ENCODE data around the gene PRKN.

PRKN gene

DNA sequence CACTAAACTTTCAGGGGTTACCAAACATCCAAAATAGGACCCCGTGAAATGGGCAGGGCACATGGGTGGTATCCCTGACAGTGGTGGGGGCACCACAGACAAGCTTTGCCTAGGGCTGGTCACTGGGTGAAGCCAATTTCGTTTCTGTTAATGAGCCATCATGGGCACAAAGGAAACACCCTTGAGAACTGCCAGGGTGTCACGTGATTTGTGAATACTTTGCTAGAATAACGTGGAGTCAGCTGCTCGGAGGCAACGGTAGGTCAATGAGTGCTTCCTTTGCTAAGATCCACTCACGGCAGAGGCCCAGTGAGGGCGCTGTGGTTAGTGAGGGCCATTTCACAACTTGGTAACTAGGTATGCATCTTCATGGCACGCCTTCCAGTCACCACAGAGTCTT, 1366.0 kb downstream of the PRKN start:
- Histone ChIP-seq H3K36me3 (no peaks in the 10 kb centered on the region), H3K27ac (no peak overlapping the region), H3K4me3 (ENCODE audit: low read depth, low read length) (no peak overlapping the region), H3K9me3 (ENCODE audit: severe bottlenecking) (peaks cover 13% of the 10 kb centered on the region), H3K27me3 (ENCODE audit: insufficient read depth, low read depth, severe bottlenecking) (no peaks in the 10 kb centered on the region)
- no peak for DNase-seq
- TF ChIP-seq, protein P1, sequence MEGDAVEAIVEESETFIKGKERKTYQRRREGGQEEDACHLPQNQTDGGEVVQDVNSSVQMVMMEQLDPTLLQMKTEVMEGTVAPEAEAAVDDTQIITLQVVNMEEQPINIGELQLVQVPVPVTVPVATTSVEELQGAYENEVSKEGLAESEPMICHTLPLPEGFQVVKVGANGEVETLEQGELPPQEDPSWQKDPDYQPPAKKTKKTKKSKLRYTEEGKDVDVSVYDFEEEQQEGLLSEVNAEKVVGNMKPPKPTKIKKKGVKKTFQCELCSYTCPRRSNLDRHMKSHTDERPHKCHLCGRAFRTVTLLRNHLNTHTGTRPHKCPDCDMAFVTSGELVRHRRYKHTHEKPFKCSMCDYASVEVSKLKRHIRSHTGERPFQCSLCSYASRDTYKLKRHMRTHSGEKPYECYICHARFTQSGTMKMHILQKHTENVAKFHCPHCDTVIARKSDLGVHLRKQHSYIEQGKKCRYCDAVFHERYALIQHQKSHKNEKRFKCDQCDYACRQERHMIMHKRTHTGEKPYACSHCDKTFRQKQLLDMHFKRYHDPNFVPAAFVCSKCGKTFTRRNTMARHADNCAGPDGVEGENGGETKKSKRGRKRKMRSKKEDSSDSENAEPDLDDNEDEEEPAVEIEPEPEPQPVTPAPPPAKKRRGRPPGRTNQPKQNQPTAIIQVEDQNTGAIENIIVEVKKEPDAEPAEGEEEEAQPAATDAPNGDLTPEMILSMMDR (IDR thresholded peaks at IDR 0.05; ENCODE audit: low read depth, low read length), result no peak

DNA sequence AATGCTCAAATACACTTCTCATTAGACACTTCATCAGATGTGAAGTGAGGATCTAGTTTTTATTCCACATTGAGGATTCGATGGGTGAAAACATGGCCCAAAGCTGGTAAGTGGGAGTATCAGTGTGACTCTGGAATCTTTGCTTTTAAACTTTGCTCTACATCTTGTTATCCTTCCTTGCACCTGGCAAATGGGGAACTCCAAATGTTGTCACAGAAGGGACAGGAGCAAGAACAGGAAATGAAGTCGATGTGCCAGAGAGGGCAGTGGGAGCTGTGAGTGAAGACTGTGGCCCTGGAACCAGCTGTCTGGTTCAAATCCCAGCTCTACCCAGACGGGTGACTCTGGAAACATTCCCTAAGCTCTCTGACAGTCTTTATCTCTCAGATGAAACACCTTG, 1367.0 kb downstream of the PRKN start:
- no peak overlapping the region for H3K4me3 ChIP-seq (ENCODE audit: low read depth, low read length)
- peaks cover 13% of the 10 kb centered on the region for H3K9me3 ChIP-seq (ENCODE audit: severe bottlenecking)
- H3K27ac ChIP-seq, result no peak overlapping the region
- no peaks in the 10 kb centered on the region for H3K36me3 ChIP-seq
- TF ChIP-seq, protein P1 (IDR thresholded peaks at IDR 0.05; ENCODE audit: low read depth, low read length), result no peak
- DNase-seq, result no peak
- H3K27me3 ChIP-seq (ENCODE audit: insufficient read depth, low read depth, severe bottlenecking), result no peaks in the 10 kb centered on the region

GRCh38 chr6:161359618-161359945, 1368.0 kb downstream of the PRKN start:
- TF ChIP-seq, protein P1 (IDR thresholded peaks at IDR 0.05; ENCODE audit: low read depth, low read length), result no peak
- Histone ChIP-seq H3K27ac (no peak overlapping the region), H3K4me3 (ENCODE audit: low read depth, low read length) (no peak overlapping the region), H3K36me3 (no peaks in the 10 kb centered on the region), H3K27me3 (ENCODE audit: insufficient read depth, low read depth, severe bottlenecking) (no peaks in the 10 kb centered on the region), H3K9me3 (ENCODE audit: severe bottlenecking) (peaks cover 13% of the 10 kb centered on the region)
- no peak for DNase-seq

DNA sequence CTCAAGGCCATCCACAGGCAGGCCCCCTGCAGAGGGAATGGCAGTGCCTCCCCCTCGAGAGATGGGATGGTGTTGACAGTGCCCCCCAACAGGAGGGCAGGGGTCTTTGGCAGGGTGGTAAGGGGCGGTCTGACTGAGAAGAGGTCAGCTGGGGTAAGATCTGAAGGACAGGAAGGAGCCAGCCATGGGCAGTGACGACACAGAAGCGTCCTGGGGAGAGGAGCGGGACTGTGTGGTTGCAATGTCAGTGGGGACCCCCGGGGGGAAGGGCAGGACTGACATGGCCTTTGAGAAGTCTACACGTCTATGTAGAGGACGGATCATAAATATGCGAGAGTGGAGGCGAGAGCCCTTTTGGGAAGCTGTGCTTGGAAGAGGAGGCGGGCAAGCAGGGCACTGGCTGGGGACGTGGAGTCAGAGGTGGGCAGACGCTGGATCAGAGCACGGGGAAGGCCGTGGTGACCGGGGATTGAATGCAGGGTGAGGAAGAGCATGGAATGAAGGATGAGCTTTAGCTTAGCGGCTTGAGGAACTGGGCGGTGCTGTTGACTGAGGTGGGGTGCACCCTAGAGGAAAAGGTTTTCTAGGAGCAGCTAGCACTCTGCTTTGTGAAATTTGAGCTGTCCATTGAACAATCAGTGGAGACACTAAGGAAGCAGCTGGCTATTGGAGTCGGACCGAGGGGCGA, 1371.3 kb downstream of the PRKN start:
- no peaks in the 10 kb centered on the region for H3K9me3 ChIP-seq (ENCODE audit: severe bottlenecking)
- no peak overlapping the region for H3K4me3 ChIP-seq (ENCODE audit: low read depth, low read length)
- TF ChIP-seq, protein P1 (IDR thresholded peaks at IDR 0.05; ENCODE audit: low read depth, low read length), result no peak
- H3K27ac ChIP-seq, result no peak overlapping the region
- DNase-seq, result no peak
- no peaks in the 10 kb centered on the region for H3K27me3 ChIP-seq (ENCODE audit: insufficient read depth, low read depth, severe bottlenecking)
- H3K36me3 ChIP-seq, result no peaks in the 10 kb centered on the region

DNA sequence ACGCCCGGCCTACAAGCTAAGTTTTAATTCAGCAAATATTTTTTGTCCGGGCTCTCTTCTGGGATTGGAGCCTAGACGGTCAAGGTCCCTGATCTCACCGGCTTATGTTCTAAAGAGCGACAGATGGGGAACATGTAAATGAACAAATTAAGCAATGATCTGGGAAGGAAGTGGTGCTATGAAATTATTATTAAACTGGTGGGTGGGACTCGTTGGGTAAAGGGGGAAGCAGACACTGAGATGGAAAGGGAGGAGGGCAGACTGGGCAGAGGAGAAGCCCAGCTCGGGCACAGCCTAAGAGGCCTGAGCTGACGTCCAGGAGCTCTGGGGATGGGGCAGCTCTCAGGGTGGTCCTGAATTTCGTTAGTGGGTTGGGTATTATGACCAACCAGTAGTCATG, 1371.9 kb downstream of the PRKN start:
- H3K9me3 ChIP-seq (ENCODE audit: severe bottlenecking), result no peaks in the 10 kb centered on the region
- H3K36me3 ChIP-seq, result no peaks in the 10 kb centered on the region
- H3K4me3 ChIP-seq (ENCODE audit: low read depth, low read length), result no peak overlapping the region

More for the DNA sequence above, 1371.9 kb downstream of the PRKN start:
- Histone ChIP-seq H3K27me3 (ENCODE audit: insufficient read depth, low read depth, severe bottlenecking) (no peaks in the 10 kb centered on the region), H3K27ac (no peak overlapping the region)
- DNase-seq, result no peak
- TF ChIP-seq, protein P1 (IDR thresholded peaks at IDR 0.05; ENCODE audit: low read depth, low read length), result no peak
